GM23338 (cell line): ENCODE measurements around the gene PMAIP1. TPM values are rescaled to one million over a fixed set of nuclear protein-coding genes. Genes with fewer than 3 reads are reported as not detected.
A peak's percentile ranks its signal among the peaks of the same experiment; 100 is the strongest.

Experiments
- ATAC-seq: fragments of 200-7000 bp; cut with Tn5 transposase; 3 replicates; pipeline ENCODE4 v1.9.1; 2020
- DNase-seq: peaks from one replicate; pipeline ENCODE4 v3.0.0-alpha.2; 2015; ENCODE audit warnings: low spot score
- H2AFZ ChIP-seq: fragments of 200-600 bp; sonication (generic); 2 replicates; pipeline ENCODE4 v1.8.0; 2016; ENCODE audit warnings: antibody characterized with exemption, mild to moderate bottlenecking, moderate library complexity
- H3F3A ChIP-seq: fragments of 200-600 bp; sonication (generic); replicated peaks from 2 replicates; pipeline ENCODE4 v1.8.0; 2017; ENCODE audit warnings: antibody characterized with exemption, mixed run types, low read depth
- H3K27ac ChIP-seq: fragments of 200-600 bp; sonication (generic); 2 replicates; pipeline ENCODE4 v1.6.1; 2016; ENCODE audit warnings: low read depth
- H3K27me3 ChIP-seq: fragments of 200-600 bp; sonication (generic); 2 replicates; pipeline ENCODE4 v1.8.0; 2016; ENCODE audit warnings: mild to moderate bottlenecking, mixed run types, moderate library complexity; ENCODE audit not compliant: insufficient read depth
- H3K36me3 ChIP-seq: fragments of 200-600 bp; sonication (generic); 2 replicates; pipeline ENCODE4 v1.8.0; 2016; ENCODE audit warnings: mild to moderate bottlenecking; ENCODE audit not compliant: insufficient read depth
- H3K4me1 ChIP-seq: fragments of 200-600 bp; sonication (generic); 2 replicates; pipeline ENCODE4 v1.8.0; 2016; ENCODE audit warnings: mild to moderate bottlenecking, moderate library complexity; ENCODE audit not compliant: insufficient read depth
- H3K4me2 ChIP-seq: fragments of 200-600 bp; sonication (generic); 2 replicates; pipeline ENCODE4 v1.7.1; 2017; ENCODE audit warnings: mixed run types
- H3K4me3 ChIP-seq: fragments of 200-600 bp; sonication (generic); 2 replicates; pipeline ENCODE4 v1.6.1; 2016; ENCODE audit warnings: mixed run types
- H3K79me2 ChIP-seq: fragments of 200-600 bp; sonication (generic); replicated peaks from 2 replicates; pipeline ENCODE4 v1.8.0; 2017; ENCODE audit warnings: mild to moderate bottlenecking; ENCODE audit not compliant: insufficient read depth
- H3K9me2 ChIP-seq: fragments of 200-600 bp; sonication (generic); 2 replicates; pipeline ENCODE4 v1.8.0; 2017; ENCODE audit not compliant: insufficient read depth
- H4K20me1 ChIP-seq: fragments of 200-600 bp; sonication (generic); replicated peaks from 2 replicates; pipeline ENCODE4 v1.8.0; 2017; ENCODE audit warnings: mild to moderate bottlenecking; ENCODE audit not compliant: insufficient read depth
- H3K27ac Mint-ChIP-seq: 2 replicates; pipeline ENCODE4 v1.8.0; 2020; ENCODE audit warnings: inconsistent platforms, mild to moderate bottlenecking, moderate library complexity, mixed read lengths
- H3K27me3 Mint-ChIP-seq: 3 replicates; pipeline ENCODE4 v1.8.0; 2022; ENCODE audit warnings: low read depth, mild to moderate bottlenecking, moderate library complexity, mixed read lengths, inconsistent platforms; ENCODE audit not compliant: insufficient read depth, poor library complexity
- H3K36me3 Mint-ChIP-seq: 3 replicates; pipeline ENCODE4 v1.8.0; 2021; ENCODE audit warnings: low read depth, mild to moderate bottlenecking, inconsistent platforms, moderate library complexity, mixed read lengths
- H3K4me1 Mint-ChIP-seq: 3 replicates; pipeline ENCODE4 v1.8.0; 2020; ENCODE audit warnings: mild to moderate bottlenecking, inconsistent platforms, mixed read lengths
- H3K4me3 Mint-ChIP-seq: 3 replicates; pipeline ENCODE4 v1.8.0; 2021; ENCODE audit warnings: moderate library complexity, mild to moderate bottlenecking, inconsistent platforms, mixed read lengths
- H3K9me3 Mint-ChIP-seq: 3 replicates; pipeline ENCODE4 v1.8.0; 2020; ENCODE audit warnings: moderate library complexity, mild to moderate bottlenecking, inconsistent platforms, mixed read lengths
- CREB1 ChIP-seq: fragments of 250-450 bp; sonication (Bioruptor Pico); IDR thresholded peaks from 2 replicates; pipeline ENCODE4 v1.5.0; 2020; ENCODE audit warnings: low read depth, mild to moderate bottlenecking, moderate library complexity
- CTCF ChIP-seq, 2 experiments: fragments of 200-600 bp in 1 of 2; sonication (generic) in 1 of 2; conservative IDR thresholded peaks; 2 replicates each; pipeline versions ENCODE4 v1.5.1 to v1.6.1; 2016 to 2017; ENCODE audit warnings: antibody characterized with exemption in 2 of 2, low read depth in 2 of 2, mild to moderate bottlenecking in 2 of 2, moderate library complexity in 1 of 2
- ETS1 ChIP-seq: IDR thresholded peaks from 2 replicates; pipeline ENCODE4 v1.6.1; 2016; ENCODE audit warnings: antibody characterized with exemption
- EZH2 ChIP-seq: fragments of 200-600 bp; sonication (generic); IDR thresholded peaks from one replicate; pipeline ENCODE4 v1.8.0; 2017; ENCODE audit warnings: antibody characterized with exemption, mild to moderate bottlenecking, low read depth; ENCODE audit not compliant: unreplicated experiment
- EZH2phosphoT487 ChIP-seq: fragments of 200-600 bp; sonication (generic); IDR thresholded peaks from one replicate; pipeline ENCODE4 v1.8.1; 2018; ENCODE audit warnings: antibody characterized with exemption; ENCODE audit not compliant: unreplicated experiment
- JUNB ChIP-seq: IDR thresholded peaks from one replicate; pipeline ENCODE4 v1.6.1; 2016; ENCODE audit warnings: antibody characterized with exemption; ENCODE audit not compliant: unreplicated experiment
- NANOG ChIP-seq: IDR thresholded peaks from 2 replicates; pipeline ENCODE4 v1.6.1; 2016; ENCODE audit warnings: antibody characterized with exemption, borderline replicate concordance
- POLR2AphosphoS5 ChIP-seq: IDR thresholded peaks from 2 replicates; pipeline ENCODE4 v1.6.1; 2016; ENCODE audit warnings: antibody characterized with exemption, low read depth
- REST ChIP-seq: IDR thresholded peaks from one replicate; pipeline ENCODE4 v1.6.1; 2018; ENCODE audit warnings: antibody characterized with exemption; ENCODE audit not compliant: unreplicated experiment
- STAT1 ChIP-seq: IDR thresholded peaks from one replicate; pipeline ENCODE4 v1.6.1; 2016; ENCODE audit warnings: antibody characterized with exemption; ENCODE audit not compliant: unreplicated experiment
- ZNF114 ChIP-seq: fragments of 250-450 bp; sonication (Bioruptor Pico); IDR thresholded peaks from 2 replicates; pipeline ENCODE4 v1.5.0; 2020; ENCODE audit warnings: mild to moderate bottlenecking, moderate library complexity
- ZNF331 ChIP-seq: fragments of 250-450 bp; sonication (Bioruptor Pico); IDR thresholded peaks from 2 replicates; pipeline ENCODE4 v1.5.0; 2020; ENCODE audit warnings: low read depth, mild to moderate bottlenecking, moderate library complexity
- ZNF462 ChIP-seq: fragments of 250-450 bp; sonication (Bioruptor Pico); IDR thresholded peaks from 2 replicates; pipeline ENCODE4 v1.5.0; 2020; ENCODE audit warnings: mild to moderate bottlenecking, moderate library complexity
- polyA plus RNA-seq: library from polyadenylated mRNA; unstranded; fragments of >200 nt; fragmentation: Nextera tagmentation; extraction: Ambion mirVana; gene quantifications from 2 replicates; pipeline ENCODE4 v1.2.1, GENCODE V29; 2016
- total RNA-seq: library from RNA; depleted of rRNA; stranded (reverse); fragments of >200 nt; shearing (Covaris generic); gene quantifications from 2 replicates; pipeline ENCODE4 v1.2.3, GENCODE V29; 2014

Gene PMAIP1
- total and polyA plus RNA-seq, 2 experiments from 2014 or later = 156 to 296 TPM

- no peak for ATAC-seq
- H3K27ac ChIP-seq = no peak overlapping the region
- TF ChIP-seq ETS1 (no peak), EZH2 (no peak), CTCF (conservative IDR thresholded peaks at IDR 0.05; ENCODE audit: low read depth in 2 of 2) (no peak), POLR2AphosphoS5 (no peak), ZNF114 (CRISPR knock-in tag) (no peak), NANOG (no peak), ZNF462 (no peak), REST (no peak), STAT1 (no peak), JUNB (no peak), ZNF331 (CRISPR knock-in tag) (no peak), EZH2phosphoT487 (no peak), CREB1 (CRISPR knock-in tag) (no peak)
- no peaks in the 10 kb centered on the region for H3K27me3 Mint-ChIP-seq
- 0 out of 2 replicates have a peak overlapping the region, but pooled peaks have one; percentile 60 for H2AFZ ChIP-seq
- H3K4me3 ChIP-seq = no peak overlapping the region
- H4K20me1 ChIP-seq = no peaks in the 10 kb centered on the region
- H3K4me2 ChIP-seq = no peak overlapping the region
- no peaks in the 10 kb centered on the region for H3K36me3 Mint-ChIP-seq
- H3F3A ChIP-seq = no peaks in the 10 kb centered on the region
- no peaks in the 10 kb centered on the region for H3K36me3 ChIP-seq
- no peaks in the 10 kb centered on the region for H3K27me3 ChIP-seq
- H3K79me2 ChIP-seq = no peaks in the 10 kb centered on the region
- H3K4me1 ChIP-seq = no peaks in the 10 kb centered on the region
- H3K27ac Mint-ChIP-seq = no peak overlapping the region
- no peaks in the 10 kb centered on the region for H3K4me1 Mint-ChIP-seq
- no peaks in the 10 kb centered on the region for H3K9me3 Mint-ChIP-seq
- DNase-seq = no peak
- H3K4me3 Mint-ChIP-seq = no peak overlapping the region
- no peaks in the 10 kb centered on the region for H3K9me2 ChIP-seq
Observed at GRCh38 chr18:59950215-59950944, 50.6 kb downstream of the PMAIP1 start.
